Measurements from ENCODE around the gene RARRES1. TPM values are rescaled to one million over a fixed set of nuclear protein-coding genes. Genes with fewer than 3 reads are reported as not detected.

Gene RARRES1
- 1.4 TPM in 1 of 2 replicates, not detected in the other for total RNA-seq

GRCh38 chr3:158731938-158732855 is at the start of gene RARRES1:
Gene RARRES1 (minus strand): TSS chr3:158732457. CDS start chr3:158732415, 42 bp downstream.

GRCh38 chr3:158672215-158673176 is 59.8 kb downstream of the RARRES1 start, which contains the start of gene LXN:
Gene LXN (minus strand): TSS chr3:158672648. CDS start chr3:158672478, 170 bp downstream.

Other genes with a start within 250 kb of the RARRES1 start
- gene MLF1, start 161.3 kb downstream of the RARRES1 start, total RNA-seq, result 8.9 and 9.5 TPM in 2 replicates
- gene GFM1, start 87.9 kb downstream of the RARRES1 start, total RNA-seq, result 66.6 and 89.3 TPM in 2 replicates
- 1.4 and 5.5 TPM in 2 replicates for gene LXN, start 59.8 kb downstream of the RARRES1 start, total RNA-seq
- 44.4 and 109 TPM in 2 replicates for gene MFSD1, start 69.6 kb upstream of the RARRES1 start, total RNA-seq

Measured in nasal cavity respiratory epithelium epithelial cell of viscerocranial mucosa (primary cell).